Small intestine (tissue), 7 donors: ENCODE data around the gene SCTR. TPM values are rescaled to one million over a fixed set of nuclear protein-coding genes. Genes with fewer than 3 reads are reported as not detected.
A peak's percentile ranks its signal among the peaks of the same experiment; 100 is the strongest.

Experiments used
- DNase-seq, 2 donors: peaks; one replicate each; pipeline versions ENCODE4 v3.0.0 to v3.0.0-alpha.2; 2013
- FAIRE-seq: peaks from 2 replicates; lab custom pipeline; 2012; peaks lifted over from hg19 to GRCh38; lab: Jason Lieb, UNC
- H3K27ac ChIP-seq, 3 donors: one replicate each; pipeline ENCODE4 v1.5.1; 2013; ENCODE audit warnings: low read length in 2 of 3, mild to moderate bottlenecking in 2 of 3, control low read depth in 1 of 3, inconsistent platforms in 1 of 3, low read depth in 1 of 3, moderate library complexity in 1 of 3
- H3K27me3 ChIP-seq, 3 donors: one replicate each; pipeline ENCODE4 v1.6.1; 2013; ENCODE audit warnings: low read length in 3 of 3, inconsistent platforms in 1 of 3; ENCODE audit not compliant: control insufficient read depth in 3 of 3, insufficient read depth in 3 of 3
- H3K36me3 ChIP-seq, 3 donors: one replicate each; pipeline ENCODE4 v1.6.1; 2013; ENCODE audit warnings: low read length in 3 of 3, inconsistent platforms in 1 of 3, low read depth in 1 of 3, mild to moderate bottlenecking in 1 of 3, moderate library complexity in 1 of 3; ENCODE audit not compliant: control insufficient read depth in 3 of 3, insufficient read depth in 2 of 3
- H3K4me1 ChIP-seq, 3 donors: one replicate each; pipeline ENCODE4 v1.6.1; 2013; ENCODE audit warnings: low read length in 2 of 3, inconsistent platforms in 1 of 3, low read depth in 1 of 3, mild to moderate bottlenecking in 1 of 3, moderate library complexity in 1 of 3; ENCODE audit not compliant: control insufficient read depth in 3 of 3, insufficient read depth in 2 of 3
- H3K4me3 ChIP-seq, 3 donors: one replicate each; pipeline ENCODE4 v1.5.1; 2013; ENCODE audit warnings: low read length in 3 of 3, control low read depth in 1 of 3, inconsistent platforms in 1 of 3, low read depth in 1 of 3, mild to moderate bottlenecking in 1 of 3, moderate library complexity in 1 of 3
- H3K9me3 ChIP-seq, 2 donors: one replicate each; pipeline ENCODE4 v1.6.1; 2013; ENCODE audit warnings: low read depth in 1 of 2, low read length in 1 of 2; ENCODE audit not compliant: control insufficient read depth in 2 of 2, insufficient read depth in 1 of 2
- WGBS, 3 donors: extraction: QIAGEN DNeasy Blood & Tissue Kit; methylation state at CpG; one replicate each; pipeline ENCODE4 v1.1.7; 2013; 5-methylcytosine and 5-hydroxymethylcytosine counted together
- polyA plus RNA-seq, 4 donors: library from polyadenylated mRNA; stranded (reverse) in 3 of 4; unstranded in 1 of 4; fragments of 200-250 nt in 3 of 4; fragments of 120-200 nt in 1 of 4; gene quantifications; one replicate each; pipeline versions ENCODE4 v1.2.1 to v1.2.3, GENCODE V29; 2013
- donor health status: healthy with polysubstance abuse.
- donor health status: control.
- donor health status: control.
- donor health status: Bipolar disorder and iron deficiency.
- donor health status: healthy.

SCTR gene
- polyA plus RNA-seq, 4 donors = 15.0 to 48.8 (median 42.3) TPM

DNA sequence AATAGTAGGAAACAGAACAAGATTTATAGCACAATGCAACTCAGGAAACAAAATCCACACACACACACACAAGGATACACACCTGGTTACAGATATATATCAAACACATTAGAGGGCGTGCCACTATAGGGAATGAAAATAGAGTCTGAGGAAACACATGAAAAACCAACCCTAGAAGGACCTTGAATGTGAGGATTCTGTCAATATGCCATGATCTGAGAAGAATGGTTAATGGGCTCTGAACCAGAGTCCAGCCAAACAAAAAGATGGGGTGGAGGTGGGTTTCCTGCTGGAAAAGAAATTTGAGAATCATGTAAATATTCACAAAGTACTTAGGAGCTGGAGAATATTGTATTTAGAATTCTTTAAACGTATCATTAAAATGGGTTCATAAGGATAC lies 100.5 kb downstream of the SCTR start:
- no peak overlapping the region for H3K4me3 ChIP-seq
- peaks cover 0 to 9% of the 10 kb centered on the region in 2 donors for H3K9me3 ChIP-seq
- no peaks in the 10 kb centered on the region for H3K27me3 ChIP-seq
- H3K4me1 ChIP-seq = peaks cover 8 to 93% (median 26%) of the 10 kb centered on the region in 3 donors
- FAIRE-seq (no peak), DNase-seq (no peak)
- peak overlapping the region in 1 of 3 donors; percentile 90 for H3K27ac ChIP-seq
- no peaks in the 10 kb centered on the region for H3K36me3 ChIP-seq
- 70 to 74% (median 73%) methylated on average over 2 of the region's 2 CpGs for WGBS, 3 donors

DNA sequence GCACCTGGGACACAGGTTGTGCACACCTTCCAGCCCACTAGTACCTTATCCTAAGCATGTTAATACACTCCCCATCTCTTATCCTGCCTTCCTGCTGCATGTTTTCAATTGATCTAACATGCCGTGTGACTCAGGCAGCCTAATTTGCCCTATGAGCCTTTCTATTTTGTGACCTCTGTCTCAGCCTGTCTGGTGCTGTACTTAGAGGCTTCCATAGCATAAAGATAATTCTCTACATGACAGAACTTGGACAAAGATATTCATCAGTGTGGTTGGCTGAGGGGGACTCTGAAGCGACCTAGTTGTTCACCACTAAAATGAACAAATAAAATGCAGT lies 101.2 kb downstream of the SCTR start:
- Histone ChIP-seq H3K27me3 (no peaks in the 10 kb centered on the region), H3K27ac (peak overlapping the region in 2 of 3 donors; percentile 45 to 90), H3K4me1 (peaks cover 8 to 91% (median 27%) of the 10 kb centered on the region in 3 donors), H3K36me3 (no peaks in the 10 kb centered on the region), H3K9me3 (peaks cover 0 to 9% of the 10 kb centered on the region in 2 donors), H3K4me3 (no peak overlapping the region)
- no peak for FAIRE-seq
- DNase-seq = peak; percentile 64 to 85
- 32 to 59% (median 58%) methylated on average over 2 of the region's 2 CpGs for WGBS, 3 donors

DNA sequence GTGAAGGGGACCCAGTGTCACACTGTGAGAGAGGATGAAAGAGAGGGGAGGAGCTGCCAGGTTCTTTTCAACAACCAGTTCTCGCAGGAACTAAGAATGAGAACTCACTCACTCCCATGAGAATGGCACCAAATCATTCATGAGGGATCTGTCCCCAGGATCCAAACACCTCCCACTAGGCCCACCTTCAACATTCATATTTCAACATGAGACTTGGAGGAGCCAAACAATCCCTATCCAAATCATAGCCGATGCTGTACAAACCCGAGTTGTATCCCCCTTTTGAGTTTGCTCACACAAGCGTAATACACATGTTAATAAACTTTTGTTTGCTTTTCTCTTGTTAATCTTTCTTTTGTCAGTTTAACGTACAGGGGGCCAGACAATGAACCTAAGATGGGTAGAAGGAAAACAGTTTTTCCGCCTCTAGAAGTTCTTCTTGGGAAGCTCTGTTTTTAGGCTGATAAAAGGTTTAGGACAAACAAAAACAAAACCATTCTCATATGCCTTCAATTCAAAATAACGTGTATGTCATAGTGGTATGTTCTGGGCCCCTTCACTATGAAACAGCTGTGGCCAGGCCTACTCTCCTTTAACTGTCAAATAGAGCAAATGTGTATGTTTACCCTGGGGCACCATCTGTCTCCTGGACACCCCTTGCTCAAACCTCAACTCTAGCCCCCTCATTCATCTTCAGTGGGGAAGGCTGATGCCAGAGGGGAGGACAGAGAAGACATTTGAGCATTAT lies 101.7 kb downstream of the SCTR start:
- FAIRE-seq (no peak), DNase-seq (no peak)
- H3K9me3 ChIP-seq = peaks cover 0 to 13% of the 10 kb centered on the region in 2 donors
- H3K4me1 ChIP-seq = peaks cover 8 to 86% (median 27%) of the 10 kb centered on the region in 3 donors
- no peak overlapping the region for H3K4me3 ChIP-seq
- WGBS, 3 donors = 68 to 77% (median 74%) methylated on average over 7 of the region's 7 CpGs
- peak overlapping the region in 2 of 3 donors; percentile 57 to 90 for H3K27ac ChIP-seq
- no peaks in the 10 kb centered on the region for H3K27me3 ChIP-seq
- no peaks in the 10 kb centered on the region for H3K36me3 ChIP-seq

DNA sequence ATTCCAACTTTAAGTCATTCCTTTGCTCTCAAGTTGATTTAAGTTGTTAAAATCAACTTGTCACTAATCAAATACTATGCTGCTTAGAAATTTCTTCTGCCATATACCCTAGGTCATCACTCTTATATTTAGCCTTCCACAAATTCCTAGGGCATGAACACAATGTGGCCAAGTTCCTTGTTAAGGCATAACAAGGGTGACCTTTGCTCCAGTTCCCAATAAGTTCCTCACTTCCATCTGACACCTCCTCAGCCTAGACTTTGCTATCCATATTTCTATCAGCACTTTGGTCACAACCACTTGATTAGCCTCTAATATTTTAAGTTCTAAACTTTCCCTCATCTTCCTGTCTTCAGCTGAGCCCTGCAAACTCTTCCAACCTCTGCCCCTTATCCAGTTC lies 102.5 kb downstream of the SCTR start:
- H3K27ac ChIP-seq = peak overlapping the region in 2 of 3 donors; percentile 57 to 90
- DNase-seq (peak; percentile 47 to 86), FAIRE-seq (no peak)

DNA sequence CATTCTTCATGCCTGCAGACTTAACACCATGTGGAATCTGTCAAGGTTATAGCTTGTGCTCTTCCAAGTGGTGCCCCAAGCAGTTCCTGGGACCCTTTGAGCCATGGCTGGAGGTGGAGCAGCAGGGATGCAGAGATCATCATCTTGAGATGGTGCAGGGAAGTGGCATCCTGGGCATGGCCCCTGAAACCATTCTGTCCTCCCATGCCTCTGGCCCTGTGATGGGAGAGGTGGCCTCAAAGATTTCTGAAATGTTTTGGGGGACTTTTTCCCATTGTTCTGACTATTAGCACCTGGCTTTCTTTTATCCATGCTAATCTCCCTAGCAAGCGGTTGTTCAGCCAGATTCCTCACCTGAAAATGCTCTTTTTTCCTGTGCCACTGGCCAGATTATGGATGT lies 103.0 kb downstream of the SCTR start:
- no peak for FAIRE-seq
- Histone ChIP-seq H3K9me3 (peaks cover 0 to 21% of the 10 kb centered on the region in 2 donors), H3K36me3 (no peaks in the 10 kb centered on the region), H3K27me3 (no peaks in the 10 kb centered on the region), H3K27ac (peak overlapping the region in 2 of 3 donors; percentile 33 to 90), H3K4me3 (no peak overlapping the region), H3K4me1 (peaks cover 8 to 73% (median 25%) of the 10 kb centered on the region in 3 donors)
- 94 to 100% (median 94%) methylated on average over 1 of the region's 1 CpG for WGBS, 3 donors
- DNase-seq = no peak

More for the DNA sequence above, 102.5 kb downstream of the SCTR start:
- Histone ChIP-seq H3K27me3 (no peaks in the 10 kb centered on the region), H3K9me3 (peaks cover 0 to 19% of the 10 kb centered on the region in 2 donors), H3K4me1 (peaks cover 8 to 78% (median 25%) of the 10 kb centered on the region in 3 donors), H3K4me3 (no peak overlapping the region), H3K36me3 (no peaks in the 10 kb centered on the region)

DNA sequence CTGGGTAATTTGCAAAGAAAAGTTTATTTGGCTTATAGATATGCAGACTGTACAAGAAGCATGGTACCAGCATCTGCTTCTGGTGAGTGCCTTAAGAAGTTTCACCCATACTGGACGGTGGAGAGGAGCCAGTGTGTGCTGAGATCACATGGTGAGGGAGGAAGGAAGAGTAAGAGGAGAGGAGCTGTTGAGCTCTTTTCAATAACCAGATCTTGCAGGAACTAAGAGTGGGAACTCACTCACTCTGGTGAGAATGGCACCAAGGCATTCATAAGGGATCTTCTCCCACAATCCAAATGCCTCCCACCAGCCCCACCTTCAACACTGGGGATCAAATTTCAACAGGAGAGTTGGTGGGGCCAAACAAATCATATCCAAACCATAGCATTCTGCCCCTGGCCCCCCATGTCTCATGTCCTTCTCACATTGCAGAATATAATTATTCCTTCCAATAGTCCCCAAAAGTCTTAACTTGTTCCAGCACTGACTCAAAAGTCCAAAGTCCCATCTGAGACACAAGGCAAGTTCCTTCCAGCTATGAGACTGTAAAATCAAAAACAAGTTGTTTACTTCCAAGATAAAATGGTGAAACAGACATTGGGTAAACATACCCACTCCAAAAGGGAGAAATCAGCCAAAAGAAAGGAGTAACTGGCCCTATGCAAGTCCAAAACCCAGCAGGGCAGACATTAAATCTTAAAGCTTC lies 104.3 kb downstream of the SCTR start:
- Histone ChIP-seq H3K36me3 (no peaks in the 10 kb centered on the region), H3K9me3 (peaks cover 0 to 31% of the 10 kb centered on the region in 2 donors), H3K27ac (peak overlapping the region in 2 of 3 donors; percentile 24 to 90), H3K4me3 (no peak overlapping the region), H3K27me3 (no peaks in the 10 kb centered on the region), H3K4me1 (peaks cover 0 to 61% (median 22%) of the 10 kb centered on the region in 3 donors)
- FAIRE-seq = no peak
- peak; percentile 70 to 82 for DNase-seq
- WGBS, 3 donors = 58 to 82% (median 79%) methylated on average over 1 of the region's 1 CpG

DNA sequence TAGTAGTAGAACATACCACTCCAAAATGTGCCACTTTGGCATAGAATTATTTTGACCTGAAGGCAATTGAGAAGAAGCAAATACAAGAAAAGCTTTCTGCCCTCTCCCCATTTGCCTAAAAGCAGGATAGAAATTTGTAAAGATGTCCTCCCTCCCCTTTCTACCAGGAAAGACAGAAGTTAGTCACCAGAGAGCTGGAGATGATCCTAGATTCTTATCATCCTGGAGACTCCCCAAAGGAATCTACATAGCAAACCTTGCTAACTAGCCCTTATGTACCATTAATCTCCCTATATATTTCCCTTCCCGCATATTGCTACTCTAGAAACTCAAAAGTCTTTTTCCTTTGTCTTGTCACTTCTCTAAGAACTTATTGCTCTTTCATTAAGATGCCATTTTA lies 105.2 kb downstream of the SCTR start:
- Histone ChIP-seq H3K4me1 (peaks cover 0 to 52% (median 19%) of the 10 kb centered on the region in 3 donors), H3K27ac (peak overlapping the region in 1 of 3 donors; percentile 61), H3K27me3 (no peaks in the 10 kb centered on the region), H3K4me3 (no peak overlapping the region), H3K36me3 (no peaks in the 10 kb centered on the region), H3K9me3 (peaks cover 0 to 40% of the 10 kb centered on the region in 2 donors)
- DNase-seq = no peak
- 88 to 94% (median 93%) methylated on average over 1 of the region's 1 CpG for WGBS, 3 donors
- no peak for FAIRE-seq

DNA sequence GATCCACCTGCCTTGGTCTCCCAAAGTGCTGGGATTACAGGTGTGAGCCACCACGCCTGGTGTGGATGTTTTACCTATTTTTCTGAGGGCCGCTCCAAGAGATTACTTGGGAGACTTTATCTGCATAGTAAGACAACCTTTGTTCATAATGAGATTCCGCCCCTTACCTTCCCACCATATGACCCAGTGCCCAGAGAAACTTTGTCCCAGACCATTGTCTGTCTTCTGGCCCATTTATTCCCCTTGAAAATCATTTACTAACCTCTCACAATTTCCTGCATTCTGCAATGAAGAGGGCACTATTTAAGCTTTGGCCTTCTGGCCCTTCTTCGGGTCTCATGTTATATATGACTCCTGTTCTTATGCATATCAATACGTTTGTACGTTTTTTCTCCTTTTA lies 106.4 kb downstream of the SCTR start:
- Histone ChIP-seq H3K27me3 (no peaks in the 10 kb centered on the region), H3K36me3 (no peaks in the 10 kb centered on the region), H3K27ac (peak overlapping the region in 1 of 3 donors; percentile 61), H3K4me3 (no peak overlapping the region), H3K9me3 (peaks cover 0 to 44% of the 10 kb centered on the region in 2 donors), H3K4me1 (peaks cover 0 to 40% (median 16%) of the 10 kb centered on the region in 3 donors)
- DNase-seq (peak; percentile 65 to 70), FAIRE-seq (no peak)
- 60 to 83% (median 62%) methylated on average over 6 of the region's 6 CpGs for WGBS, 3 donors
